Retinal pigment epithelial cell (primary cell): ENCODE data around the gene GABBR2.

Source experiments
- DNase-seq: peaks from one replicate; pipeline ENCODE4 v3.0.0-alpha.2; 2010; ENCODE audit warnings: low read depth
- H3K4me3 ChIP-seq: 2 replicates; pipeline ENCODE4 v1.5.1; 2011; ENCODE audit warnings: mild to moderate bottlenecking, low read length, control low read depth, moderate library complexity
- TF ChIP-seq, protein P1 (sequence below): conservative IDR thresholded peaks from 2 replicates; pipeline ENCODE4 v1.5.1; 2011; ENCODE audit warnings: low read depth, low read length, control low read depth, inconsistent platforms

GABBR2 gene

DNA sequence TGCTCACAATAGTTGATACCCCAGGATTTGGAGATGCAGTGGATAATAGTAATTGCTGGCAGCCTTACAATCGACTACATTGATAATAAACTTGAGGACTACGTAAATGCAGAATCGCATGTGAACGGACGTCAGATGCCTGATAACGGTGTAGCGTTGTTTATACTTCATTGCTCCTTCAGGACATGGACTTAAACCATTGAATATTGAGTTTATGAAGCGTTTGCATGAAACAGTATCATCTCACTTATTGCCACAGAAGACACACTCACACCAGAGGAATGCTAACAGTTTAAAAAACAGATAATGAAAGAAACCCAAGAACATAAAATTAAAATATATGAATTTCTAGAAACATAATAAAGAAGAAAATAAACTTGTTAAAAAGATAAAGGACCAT is 101.6 kb downstream of the GABBR2 start:
- no peak for DNase-seq
- TF ChIP-seq, protein P1, sequence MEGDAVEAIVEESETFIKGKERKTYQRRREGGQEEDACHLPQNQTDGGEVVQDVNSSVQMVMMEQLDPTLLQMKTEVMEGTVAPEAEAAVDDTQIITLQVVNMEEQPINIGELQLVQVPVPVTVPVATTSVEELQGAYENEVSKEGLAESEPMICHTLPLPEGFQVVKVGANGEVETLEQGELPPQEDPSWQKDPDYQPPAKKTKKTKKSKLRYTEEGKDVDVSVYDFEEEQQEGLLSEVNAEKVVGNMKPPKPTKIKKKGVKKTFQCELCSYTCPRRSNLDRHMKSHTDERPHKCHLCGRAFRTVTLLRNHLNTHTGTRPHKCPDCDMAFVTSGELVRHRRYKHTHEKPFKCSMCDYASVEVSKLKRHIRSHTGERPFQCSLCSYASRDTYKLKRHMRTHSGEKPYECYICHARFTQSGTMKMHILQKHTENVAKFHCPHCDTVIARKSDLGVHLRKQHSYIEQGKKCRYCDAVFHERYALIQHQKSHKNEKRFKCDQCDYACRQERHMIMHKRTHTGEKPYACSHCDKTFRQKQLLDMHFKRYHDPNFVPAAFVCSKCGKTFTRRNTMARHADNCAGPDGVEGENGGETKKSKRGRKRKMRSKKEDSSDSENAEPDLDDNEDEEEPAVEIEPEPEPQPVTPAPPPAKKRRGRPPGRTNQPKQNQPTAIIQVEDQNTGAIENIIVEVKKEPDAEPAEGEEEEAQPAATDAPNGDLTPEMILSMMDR = no peak
- no peak overlapping the region for H3K4me3 ChIP-seq

DNA sequence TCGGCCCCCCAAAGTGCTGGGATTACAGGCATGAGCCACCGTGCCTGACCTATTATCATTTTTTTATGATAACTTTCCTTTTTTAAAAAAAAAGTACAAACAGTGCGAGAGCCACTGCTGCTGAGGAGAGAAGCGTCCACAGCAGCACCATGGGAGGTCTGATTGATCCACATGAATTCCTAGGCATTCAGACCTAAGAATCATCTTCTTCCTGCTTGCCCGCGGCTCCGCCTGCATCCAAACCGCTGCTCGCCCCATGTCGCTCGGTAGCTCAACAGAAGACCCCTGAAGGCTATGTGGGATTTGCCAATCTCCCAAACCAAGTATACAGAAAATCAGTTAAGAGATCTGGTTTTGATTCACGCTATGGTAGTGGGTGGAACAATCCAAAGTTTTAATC is 102.0 kb downstream of the GABBR2 start:
- no peak for DNase-seq
- H3K4me3 ChIP-seq = no peak overlapping the region
- TF ChIP-seq, protein P1 = no peak

DNA sequence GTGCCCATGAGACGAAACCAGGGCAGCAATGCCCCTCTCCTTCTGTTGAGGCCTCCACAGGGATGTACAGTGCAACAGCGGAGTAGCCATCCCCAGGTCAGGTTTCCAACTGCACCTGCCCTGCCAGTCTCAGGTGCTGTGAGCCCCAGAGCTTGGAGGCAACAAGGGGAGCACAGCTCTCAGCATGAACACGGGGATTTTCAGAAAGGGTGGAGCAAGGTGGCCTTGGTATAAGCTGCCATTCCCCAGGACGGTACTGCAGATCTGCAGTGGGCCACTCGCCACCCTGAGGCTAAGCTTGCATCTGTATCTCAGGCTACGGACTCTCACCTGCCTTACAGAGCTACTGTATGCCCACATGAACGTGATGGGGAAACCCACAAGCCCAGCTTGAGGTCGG is 103.6 kb downstream of the GABBR2 start:
- TF ChIP-seq, protein P1 = no peak

DNA sequence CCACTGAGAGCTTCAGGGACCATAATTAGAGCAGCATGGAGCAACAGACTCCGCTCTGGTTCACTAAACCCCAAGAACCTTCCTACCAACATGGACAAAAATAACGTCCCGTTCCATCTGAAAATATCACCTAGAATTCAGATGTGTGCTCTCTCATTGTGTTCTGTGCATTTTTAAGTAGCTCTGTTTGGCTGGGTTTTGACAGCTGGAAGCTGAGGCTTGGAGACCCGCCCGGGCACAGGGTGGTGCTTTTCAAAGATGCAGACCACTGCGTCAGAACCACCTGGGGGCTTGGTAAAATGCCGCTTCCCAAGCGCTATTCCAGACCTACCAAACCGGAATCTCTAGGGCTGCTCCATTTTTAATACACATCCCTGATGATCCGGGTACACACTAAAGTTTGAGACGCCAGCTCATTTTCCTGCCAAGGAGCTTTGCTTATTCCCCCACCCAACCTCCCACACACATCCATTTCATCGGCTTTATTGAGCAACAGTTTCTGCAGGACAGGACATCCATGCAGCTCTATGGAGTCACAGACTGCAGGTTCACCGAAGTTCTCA is 104.8 kb downstream of the GABBR2 start:
- no peak overlapping the region for H3K4me3 ChIP-seq
- TF ChIP-seq, protein P1 = no peak
- DNase-seq = no peak

More for the DNA sequence above, 103.6 kb downstream of the GABBR2 start:
- H3K4me3 ChIP-seq = no peak overlapping the region
- DNase-seq = no peak

DNA sequence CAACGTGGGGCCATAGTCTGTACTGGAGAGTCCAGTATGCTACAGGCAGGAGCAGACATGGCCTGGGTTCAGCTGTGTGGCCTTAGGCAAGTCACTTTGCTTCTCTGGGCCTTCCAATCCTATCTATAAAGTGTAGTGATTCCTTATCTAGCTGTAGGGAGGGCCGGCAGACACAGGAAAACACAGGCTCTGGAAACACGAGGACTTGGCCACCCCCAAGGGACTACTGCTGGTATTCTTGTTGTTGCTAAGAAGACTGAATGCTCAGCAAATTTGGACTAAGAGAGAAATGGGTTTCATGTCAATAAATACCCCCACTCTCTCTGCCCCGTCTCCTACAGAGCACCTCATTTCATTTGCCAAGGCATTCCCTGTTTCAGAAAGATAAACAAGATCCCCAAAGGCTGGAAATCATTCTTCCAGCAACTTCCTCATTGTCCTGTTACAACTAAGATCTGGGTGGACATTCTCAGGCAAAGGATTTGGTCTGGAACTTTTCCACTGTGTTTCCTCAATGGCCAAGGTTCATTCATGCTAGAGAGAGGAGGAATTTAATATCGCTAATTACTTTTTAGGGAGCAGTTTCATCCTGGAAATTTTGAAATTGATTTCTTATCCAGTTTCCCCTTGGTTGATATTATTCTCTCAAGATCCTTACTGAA is 105.8 kb downstream of the GABBR2 start:
- DNase-seq = no peak
- H3K4me3 ChIP-seq = no peak overlapping the region

DNA sequence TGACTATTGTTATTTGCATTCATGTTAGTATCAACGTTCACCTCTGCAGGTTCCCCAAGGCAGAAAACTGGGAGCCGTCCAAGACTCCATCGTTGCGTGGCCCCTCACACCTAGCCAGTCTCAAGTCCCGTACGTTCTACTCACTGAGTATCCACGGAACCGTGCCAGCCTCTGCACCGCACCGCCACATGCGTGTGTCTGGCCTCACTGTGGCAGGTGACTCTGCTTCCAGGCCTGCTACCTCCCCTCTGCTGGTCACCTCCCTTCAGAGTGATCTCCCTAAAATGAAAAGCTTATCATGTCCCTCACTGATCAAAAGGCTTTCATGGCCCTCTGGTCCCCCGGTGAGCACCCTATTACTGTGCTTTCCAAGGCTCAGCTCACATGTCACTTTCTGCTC is 108.1 kb downstream of the GABBR2 start:
- no peak for DNase-seq
- H3K4me3 ChIP-seq = no peak overlapping the region
- TF ChIP-seq, protein P1 = no peak

More for the DNA sequence above, 105.8 kb downstream of the GABBR2 start:
- TF ChIP-seq, protein P1 = no peak
